ENCODE measurements around the gene HABP2.

- TF ChIP-seq POLR2A (IDR thresholded peaks at IDR 0.05; ENCODE audit: low read depth, low read length), result no peak
- no peak for TF ChIP-seq POLR2AphosphoS5 (IDR thresholded peaks at IDR 0.05; ENCODE audit: low read depth, low read length)
- no peak for TF ChIP-seq TAF1 (IDR thresholded peaks at IDR 0.05; ENCODE audit: borderline replicate concordance, low read depth, low read length)
These were observed 67.7 kb downstream of the HABP2 start for GRCh38 chr10:113620511-113620910.
